Activated T-helper 1 cell treated with anti-CD3 and anti-CD28 coated beads, Interleukin-2, amount 50 U/mL, for 16 hours (primary cell): ENCODE results near the gene TRIM72.
"Not testable (repeated sequence)": the region's sequence is repeated elsewhere in the genome, so short reads cannot be mapped to it uniquely, and the experiment has no call there.

Experiments used
- DNase-seq, 2 donors: peaks; one replicate each; pipeline ENCODE4 v3.0.0-alpha.2; 2020; ENCODE audit warnings: low read depth in 1 of 2, low spot score in 1 of 2

TRIM72 gene

DNA sequence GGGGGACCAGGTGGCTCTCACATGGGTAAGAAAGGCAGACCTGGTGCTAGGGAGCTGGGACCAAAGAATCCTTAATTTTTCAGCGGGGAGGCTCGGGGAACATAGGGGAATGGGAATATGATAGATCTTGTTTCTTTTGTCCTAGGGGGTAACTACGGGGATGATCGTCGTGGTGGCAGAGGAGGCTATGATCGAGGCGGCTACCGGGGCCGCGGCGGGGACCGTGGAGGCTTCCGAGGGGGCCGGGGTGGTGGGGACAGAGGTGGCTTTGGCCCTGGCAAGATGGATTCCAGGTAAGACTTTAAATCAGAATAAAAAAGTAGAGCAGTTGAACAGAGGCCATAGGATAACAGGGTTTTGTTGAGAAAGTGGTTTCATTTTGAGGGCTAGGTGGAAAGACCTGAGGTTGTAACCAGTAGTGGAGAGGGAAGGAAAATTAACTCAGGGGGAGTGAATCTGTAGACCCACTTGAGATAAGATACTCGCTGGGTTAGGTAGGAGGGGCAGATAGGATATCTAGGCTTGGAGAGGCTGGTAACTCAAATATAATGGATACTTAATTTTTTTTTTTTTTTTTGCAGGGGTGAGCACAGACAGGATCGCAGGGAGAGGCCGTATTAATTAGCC is 23.0 kb upstream of the TRIM72 start:
- DNase-seq, result no peak

DNA sequence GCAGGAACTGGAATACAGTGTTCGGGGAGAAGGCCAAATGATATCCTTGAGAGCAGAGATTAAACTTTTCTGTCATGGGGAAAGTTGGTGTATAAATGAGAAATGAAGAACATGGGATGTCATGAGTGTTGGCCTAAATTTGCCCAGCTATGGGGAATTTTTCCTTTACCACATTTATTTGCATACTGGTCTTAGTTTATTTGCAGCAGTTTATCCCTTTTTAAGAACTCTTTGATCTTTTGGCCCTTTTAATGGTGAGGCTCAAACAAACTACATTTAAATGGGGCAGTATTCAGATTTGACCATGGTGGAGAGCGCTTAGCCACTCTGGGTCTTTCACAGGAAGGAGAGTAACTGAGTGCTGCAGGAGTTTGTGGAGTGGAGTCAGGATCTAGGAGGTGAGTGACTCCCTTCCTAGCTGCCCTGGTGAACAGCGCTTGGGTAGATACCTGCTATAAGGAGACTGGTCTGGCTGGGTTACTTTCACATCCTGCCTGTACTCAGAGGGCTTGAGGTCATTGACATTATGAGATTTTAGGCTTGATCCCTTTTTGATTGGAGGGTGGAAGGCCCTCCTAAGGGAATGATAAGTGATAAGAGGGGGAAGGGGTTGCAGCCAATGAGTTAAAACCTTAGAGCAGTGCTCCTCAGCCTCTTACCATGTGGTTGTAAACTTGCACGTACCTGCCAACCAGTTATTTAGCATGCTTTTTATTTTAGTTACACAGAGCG is 22.1 kb upstream of the TRIM72 start:
- no peak for DNase-seq

DNA sequence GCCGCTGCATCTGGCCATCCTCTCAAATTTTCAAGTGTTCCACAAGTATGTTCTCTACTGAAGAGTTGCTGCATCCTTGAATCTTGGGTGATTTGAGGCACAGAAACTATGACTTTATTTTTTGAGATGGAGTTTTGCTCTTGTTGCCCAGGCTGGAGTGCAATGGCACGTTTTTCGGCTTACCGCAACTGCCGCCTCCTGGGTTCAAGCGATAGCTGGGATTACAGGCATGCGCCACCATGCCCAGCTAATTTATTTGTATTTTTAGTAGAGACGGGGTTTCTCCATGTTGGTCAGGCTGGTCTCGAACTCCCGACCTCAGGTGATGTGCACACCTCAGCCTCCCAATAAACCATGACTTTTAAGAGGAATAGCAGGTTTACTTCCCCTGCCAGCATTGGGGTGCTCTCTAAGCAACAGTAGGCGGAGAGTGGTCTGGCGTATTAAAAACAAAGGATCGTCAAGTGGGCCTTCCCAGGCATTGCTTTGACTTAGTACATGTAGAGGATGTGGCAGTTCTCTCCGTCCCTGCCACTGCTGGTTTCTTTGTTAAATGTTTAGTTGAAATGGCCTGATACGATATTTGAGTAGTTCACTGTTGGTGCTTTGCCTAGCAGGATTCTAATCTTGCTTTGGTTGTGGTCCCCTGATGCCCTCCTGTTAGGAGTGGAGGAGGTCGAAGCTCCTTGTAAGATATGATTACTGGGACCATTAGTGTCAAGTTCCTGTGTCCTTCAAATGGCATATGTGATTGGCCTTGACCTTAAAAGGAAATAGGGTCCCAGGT is 20.9 kb upstream of the TRIM72 start:
- no peak for DNase-seq

DNA sequence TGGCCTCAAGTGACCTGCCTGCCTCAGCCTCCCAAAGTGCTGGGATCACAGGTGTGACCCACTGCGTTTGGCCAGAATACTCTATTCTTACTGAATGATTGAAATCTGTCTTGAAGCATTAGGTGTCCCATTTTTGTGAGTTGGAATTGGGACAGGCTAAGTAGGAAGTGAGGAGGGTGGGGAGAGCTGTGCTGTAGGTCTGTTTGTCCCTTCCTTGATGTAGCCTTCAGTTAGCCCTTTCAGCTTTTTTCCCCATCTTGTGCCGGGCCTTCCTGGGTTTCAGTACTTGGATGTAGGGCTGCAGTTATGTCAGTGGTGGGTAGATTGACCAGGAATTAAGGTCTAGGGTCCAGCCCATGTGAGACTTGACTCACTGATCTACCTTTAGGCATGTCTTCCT is 20.0 kb upstream of the TRIM72 start:
- DNase-seq, result no peak

DNA sequence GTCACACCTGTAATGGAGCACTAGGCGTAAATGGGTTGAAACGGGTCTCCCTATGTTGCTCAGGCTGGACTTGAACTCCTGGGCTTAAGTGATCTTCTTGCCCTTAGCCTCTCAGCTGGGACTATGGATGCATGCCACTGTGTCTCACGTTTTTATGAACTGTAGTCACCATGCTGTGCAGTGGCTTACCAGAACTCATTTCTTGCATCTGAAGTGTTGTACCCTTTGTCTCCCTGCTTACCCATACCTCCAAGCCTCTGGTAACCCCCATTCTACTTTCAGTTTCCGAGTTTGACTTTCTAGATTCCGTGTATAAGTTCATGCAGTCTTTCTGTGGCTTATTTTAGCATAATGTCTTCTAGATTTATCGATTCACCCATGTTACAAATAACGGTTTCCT is 19.0 kb upstream of the TRIM72 start:
- no peak for DNase-seq

DNA sequence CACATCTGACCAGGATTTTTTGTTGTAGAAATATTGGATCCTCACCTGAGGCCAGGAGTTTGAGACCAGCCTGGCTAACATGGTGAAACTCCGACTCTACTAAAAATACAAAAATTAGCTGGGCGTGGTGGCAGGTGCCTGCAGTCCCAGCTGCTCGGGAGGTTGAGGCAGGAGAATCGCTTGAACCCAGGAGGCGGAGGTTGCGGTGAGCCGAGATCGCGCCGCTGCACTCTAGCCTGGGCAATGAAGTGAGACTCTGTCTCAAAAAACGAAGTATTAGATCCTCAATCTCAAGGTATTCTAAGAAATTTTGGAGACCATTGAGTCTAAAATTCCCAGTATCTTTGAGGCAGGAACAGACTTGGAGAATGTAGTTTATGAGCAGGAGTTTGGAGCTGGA is 18.1 kb upstream of the TRIM72 start:
- not testable (repeated sequence) for DNase-seq

DNA sequence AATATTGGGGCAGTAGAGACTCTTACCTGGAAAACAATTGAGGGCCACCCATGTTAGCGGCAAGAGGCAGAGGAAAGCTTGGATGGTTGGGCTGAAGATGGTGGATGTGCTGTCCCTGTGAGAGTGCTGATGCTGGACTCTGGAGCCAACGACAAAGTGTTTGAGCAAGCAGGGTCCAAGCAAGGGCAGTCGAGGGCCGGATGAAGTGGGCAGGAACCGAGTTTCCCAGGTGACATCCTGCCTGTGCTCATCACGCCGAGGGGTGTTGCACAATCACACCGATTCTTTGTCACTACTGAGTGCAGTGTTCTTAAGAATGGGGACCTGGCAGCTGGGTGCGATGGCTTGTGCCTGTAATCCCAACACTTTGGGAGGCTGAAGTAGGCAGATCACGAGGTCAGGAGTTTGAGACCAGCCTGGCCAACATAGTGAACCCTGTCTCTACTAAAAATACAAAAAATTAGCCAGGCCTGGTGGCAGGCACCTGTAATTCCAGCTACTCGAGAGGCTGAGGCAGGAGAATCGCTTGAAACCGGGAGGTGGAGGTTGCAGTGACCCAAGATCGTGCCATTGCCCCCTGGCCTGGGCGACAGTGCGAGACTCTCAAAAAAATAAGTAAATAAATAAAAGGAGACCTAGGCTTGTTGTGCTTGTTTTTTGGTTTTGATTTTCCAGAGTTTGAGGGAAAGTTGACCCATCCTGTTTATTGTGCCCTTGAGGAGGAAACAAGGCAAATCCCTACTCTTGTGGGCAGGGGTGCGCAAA is 17.4 kb upstream of the TRIM72 start:
- DNase-seq, result no peak

DNA sequence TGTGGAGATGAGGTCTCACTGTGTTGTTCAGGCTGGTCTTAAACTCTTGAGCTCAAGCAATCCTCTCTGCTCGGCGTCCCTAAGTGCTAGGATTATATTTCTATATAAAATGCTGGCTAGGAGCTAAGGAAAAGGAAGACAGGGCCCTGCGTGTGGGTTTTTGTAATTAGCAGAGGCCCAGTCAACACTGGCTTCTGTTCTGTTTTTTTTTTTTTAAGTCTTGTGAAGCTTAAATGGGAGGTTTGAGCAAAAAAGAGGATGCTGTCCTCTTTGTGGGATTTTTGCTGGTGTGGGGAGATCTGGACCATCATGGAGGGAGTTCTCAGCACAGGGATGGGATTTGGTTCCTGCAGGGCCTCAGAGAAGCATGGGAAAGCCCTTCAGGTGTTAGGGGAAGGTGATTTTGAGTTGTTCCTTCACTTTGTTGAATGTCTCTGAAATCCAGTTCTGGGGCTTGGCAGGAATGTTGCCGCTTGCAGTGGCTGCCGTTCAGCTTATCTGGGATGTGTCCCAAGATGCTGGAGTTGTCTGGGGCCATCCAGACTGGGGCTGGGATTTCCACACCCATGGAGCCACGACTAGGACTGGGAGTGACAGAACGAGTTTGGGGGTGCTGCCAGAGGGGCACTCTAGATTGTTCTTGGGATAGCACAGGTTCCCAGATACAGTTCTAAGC is 15.6 kb upstream of the TRIM72 start:
- DNase-seq, result no peak

DNA sequence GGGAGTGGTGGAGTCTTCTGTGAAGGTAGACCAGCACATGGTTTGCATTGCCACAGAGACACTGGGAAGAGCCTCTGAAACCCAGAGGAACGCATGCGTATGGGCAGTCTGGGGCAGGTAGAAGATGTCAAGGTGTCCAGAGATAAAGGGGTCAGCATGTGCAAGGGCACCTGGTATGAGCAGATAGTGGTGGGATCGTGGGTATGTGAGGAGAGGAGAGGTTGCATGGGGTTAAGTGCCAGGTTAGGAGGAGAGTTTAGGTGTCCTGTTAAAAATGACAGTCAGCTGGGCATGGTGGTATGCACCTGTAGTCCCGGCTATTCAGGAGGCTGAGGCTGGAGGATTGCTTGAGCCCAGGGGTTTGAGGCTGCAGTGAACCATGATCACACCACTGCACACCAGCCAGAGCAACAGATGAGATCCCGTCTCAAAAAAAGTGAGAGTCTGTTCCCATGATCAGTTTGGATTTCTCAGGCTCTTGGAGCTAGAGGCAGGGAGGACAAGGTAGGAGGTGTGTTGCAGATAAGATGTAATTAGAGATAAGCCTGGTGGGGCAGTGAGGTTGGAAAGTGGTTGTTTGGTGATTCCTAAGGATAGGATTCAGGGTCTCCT is 14.4 kb upstream of the TRIM72 start:
- DNase-seq, result no peak

DNA sequence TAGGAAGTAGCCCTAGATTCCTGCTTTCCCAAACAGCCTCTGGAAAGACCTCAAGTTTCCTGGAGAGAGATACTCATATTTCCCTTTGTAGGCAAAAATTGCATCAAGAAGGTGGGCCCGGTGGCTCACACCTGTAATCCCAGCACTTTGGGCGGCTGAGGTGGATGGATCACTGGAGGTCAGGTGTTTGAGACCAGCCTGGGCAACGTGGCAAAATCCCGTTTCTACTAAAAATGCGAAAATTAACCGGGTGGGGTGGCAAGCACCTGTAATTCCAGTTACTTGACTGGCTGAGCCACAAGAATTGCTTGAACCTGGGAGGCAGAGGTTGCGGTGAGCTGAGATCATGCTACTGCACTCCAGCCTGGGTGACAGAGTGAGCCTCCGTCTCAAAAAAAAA is 13.8 kb upstream of the TRIM72 start:
- DNase-seq, result not testable (repeated sequence)

DNA sequence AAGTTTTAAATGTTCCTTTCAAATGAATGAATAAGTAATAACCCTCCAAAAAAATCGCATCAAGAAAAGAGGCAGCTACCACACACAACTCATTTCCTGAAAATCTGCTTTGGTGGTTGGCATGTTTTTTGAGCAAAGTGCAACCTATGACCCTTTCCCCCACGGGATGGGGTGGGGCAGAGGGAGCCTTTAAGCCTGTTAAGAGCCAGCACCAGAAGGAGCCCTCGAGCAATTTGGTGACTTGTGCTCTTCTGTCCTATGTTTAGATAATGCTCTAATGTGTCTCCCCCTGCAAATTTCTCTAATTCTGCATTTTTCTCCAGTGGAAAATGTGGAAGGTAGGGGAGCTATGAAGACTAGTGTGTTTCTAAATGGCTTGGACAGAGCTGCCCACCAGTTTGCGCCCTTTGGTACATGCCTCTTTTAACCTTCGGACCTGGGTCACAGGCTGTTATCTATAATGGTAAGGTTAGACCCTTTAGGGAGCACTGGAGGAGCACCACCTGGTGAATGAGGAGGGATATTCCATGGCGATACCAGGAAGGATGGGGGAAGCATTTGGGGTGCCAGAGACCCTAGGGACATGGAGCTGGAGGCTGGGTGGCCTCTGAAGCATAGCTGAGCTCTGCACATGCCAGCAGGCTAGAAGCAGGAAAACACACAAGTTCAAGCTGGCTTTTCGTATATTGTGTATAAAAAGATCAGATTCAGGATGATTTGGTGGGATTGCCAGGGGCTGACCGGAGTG is 12.9 kb upstream of the TRIM72 start:
- DNase-seq, result no peak

DNA sequence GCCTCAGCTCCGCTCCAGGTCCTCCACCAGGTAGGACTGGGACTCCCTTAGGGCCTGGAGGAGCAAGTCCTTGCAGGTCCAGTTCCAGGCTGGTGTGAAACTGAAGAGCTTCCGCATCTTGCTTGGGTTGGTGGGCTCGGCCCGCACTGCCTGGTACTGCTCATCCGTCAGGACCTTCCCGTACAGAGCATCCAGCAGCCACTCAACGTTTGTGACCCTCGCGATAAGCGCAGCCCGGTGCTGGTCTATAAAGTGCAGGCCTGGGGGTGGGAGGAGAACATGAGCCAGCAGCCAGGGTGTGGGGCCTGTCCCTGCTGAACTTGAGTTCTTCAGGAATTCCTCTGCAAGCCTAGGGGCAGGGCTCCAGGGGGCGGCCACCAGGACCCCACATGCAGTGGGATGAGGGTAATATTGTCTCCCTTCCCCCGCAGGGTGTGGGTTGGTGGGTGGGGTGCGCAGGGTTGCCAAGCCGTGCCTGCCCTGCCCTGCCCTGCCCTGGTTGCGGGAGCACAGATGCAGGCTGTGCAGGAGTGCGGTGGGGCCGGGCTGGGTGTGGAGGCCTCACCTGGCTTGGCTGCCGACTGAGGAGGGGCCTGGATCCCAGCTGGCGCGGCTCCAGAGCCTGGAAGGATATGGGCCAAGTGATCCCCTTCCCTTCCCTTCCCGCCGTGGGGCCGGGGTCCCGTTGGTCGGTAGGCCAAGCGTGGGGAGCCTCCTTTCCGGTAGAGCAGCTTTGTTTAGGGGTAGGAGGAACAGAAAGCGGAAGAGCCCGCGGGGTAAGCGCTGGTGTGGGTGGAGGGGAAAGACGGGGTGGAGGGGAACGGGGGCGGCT is 12.1 kb upstream of the TRIM72 start:
- DNase-seq, result no peak

DNA sequence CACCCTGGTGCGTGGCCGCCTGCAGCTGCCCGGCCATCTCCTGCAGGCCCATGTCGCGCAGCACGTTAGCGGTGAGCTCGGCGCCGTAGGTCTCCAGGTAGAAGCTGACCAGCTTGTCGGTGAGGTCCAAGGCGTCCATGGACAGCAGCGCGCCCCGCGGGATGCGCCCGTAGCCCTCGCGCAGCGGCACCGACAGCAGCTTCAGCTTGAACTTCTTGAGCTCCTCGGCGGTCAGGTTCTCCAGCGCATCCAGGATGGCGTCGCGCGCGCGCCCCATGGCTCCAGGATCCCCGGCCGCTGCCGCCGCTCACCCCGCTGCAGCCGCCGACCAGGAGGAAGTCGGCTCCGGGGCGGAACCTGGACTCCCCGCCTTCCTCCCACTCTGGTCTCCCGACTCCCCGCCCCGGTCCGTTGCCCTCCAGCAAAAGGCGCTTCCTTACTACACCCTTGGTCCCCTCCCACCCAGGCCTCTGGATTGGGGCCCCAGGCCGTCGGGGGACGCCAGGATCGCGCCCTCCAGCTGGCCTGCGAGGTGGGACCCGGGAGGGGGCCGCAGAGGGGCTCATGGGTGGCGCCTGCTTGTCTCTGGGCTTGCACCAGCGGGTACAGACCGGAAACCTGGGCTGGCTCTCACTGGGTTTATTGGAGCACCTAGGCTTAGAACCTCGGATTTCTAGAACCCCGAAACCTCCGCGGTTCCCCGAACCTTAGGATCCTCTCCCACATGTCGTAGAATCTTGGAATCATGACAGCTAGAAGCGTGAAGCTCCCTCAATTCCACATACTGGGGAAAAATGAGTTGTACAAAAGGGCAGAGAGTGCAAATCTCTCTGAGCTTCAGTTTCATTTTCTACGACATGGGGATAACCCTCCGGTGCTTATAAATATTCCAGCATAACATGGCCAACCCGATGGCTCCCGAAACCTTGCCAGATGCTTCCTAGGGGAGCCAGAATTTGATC is 11.2 kb upstream of the TRIM72 start, which contains the start of gene PYCARD:
PYCARD (minus strand) TSS at position 347 of the 962 bp plus-strand sequence; CDS start at position 277, 70 bp downstream.
- no peak for DNase-seq

DNA sequence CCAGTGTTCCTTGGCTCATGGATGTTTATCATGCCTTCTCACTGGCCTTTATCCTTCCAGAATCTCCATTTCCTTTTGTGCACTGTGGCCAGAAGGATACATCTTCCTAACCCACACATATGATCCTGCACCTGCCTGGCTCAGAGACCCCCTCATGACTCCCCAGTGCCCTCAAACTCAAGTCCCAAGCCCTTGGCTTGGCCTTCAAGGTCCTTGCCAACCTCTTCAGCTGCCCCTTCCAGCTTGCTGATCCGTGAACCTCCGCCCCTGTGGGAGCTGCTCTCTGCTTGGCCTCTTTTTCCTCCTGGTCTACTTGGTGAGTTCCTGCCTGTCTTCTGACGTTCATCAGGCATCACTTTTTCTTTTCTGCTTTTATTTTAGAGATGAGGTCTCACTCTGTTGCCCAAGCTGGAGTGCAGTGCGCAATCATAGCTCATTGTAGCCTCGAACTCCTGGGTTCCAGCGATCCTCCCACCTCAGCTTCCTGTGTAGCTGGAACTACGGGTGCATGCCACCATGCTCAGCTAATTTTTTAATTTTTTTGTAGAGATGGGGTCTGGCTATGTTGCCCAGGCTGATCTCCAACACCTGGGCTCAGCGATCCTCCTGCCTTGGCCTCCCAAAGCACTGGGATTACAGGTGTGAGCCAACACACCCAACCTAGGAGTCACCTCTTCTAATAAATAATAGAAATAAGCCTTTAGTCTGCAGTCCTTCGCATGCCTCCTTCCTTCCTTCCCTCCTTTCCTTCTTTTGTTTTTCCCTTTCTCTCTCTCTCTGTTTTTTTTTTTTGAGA is 8.8 kb upstream of the TRIM72 start:
- no peak for DNase-seq

DNA sequence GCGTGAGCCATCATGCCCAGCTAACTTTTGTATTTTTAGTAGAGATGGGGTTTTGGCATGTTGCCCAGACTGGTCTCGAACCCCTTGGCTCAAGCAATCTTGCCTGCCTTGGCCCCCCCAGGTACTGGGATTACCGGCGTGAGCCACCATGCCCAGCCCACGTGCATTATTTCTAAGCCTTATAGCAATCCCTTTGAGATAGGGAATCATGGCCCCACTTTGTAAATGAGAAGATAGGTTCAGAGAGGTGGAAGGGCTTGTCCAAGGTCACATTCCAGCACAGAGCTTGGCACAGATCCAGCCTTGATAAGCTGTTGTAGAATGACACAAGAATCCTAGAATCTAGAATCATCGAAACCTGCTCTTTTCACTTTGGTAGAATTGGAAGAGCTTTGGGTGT is 7.1 kb upstream of the TRIM72 start:
- DNase-seq, result no peak

DNA sequence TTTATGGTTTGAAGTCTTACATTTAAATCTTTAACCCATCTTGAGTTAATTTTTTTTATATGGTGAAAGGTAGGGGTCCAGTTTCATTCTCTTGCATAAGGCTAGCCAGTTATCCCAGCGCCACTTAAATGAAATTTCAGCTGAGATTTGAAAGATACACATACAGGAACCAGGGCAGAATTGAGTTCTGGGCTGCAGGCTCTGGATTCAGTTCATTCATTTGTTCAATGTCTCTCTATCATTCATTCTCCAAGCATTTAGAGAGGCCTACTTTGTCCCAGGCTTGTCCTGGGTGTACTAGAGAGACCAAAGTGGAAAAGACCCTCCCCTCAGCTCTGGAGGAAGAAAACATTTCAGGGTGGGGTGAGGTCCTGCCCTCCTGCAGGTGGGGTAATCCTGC is 577 bp upstream of the TRIM72 start:
- no peak for DNase-seq
